Measurements from ENCODE around the gene CFAP47. TPM values are rescaled to one million over a fixed set of nuclear protein-coding genes. Genes with fewer than 3 reads are reported as not detected.
"Not testable (repeated sequence)": the region's sequence is repeated elsewhere in the genome, so short reads cannot be mapped to it uniquely, and the experiment has no call there.

The CFAP47 gene
- total RNA-seq (2014; rRNA removed; shearing (Covaris generic)): 0.06 and 0.17 TPM in 2 replicates

DNA sequence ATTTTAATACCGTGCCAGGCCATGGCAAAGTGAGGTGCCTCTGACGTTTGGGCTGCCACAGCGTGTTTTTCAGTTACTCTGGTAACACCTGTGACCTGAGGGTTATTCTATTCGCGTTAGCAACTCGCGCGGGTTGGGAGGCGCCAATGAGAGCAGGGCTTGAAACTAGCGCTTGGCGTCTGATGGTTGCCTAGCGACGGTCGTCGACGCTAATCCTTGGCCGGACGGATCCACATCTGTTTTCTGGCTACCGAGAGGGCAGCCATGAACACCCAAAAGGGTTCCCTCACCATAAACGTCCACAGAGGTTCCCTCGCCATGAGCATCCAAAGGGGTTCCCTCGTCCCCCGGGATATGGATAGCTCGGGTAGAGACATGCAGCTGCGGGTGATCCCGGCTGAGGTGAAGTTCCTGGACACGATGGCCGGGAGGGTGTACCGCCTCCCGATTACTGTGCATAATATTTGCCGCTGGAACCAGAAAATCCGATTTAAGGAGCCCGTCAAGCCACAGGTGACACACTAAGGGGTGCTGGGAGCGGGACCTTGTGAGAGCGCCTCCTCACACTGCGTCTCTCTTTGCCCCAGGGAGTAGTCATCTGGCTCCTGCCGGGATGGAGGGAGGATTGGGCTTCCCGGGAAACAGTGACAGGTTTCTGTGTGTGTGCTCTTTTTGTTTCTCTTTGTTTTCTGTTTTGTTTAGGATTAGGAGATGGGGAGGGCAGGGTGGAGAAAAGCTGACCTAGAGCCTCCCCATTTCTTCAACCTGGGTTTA lies at the start of gene CFAP47:
CFAP47 (plus strand) TSS at position 199 of the 774 bp plus-strand sequence; CDS start at position 265, 66 bp downstream.
- peak; percentile 1 for DNase-seq (ENCODE audit: low read depth)

DNA sequence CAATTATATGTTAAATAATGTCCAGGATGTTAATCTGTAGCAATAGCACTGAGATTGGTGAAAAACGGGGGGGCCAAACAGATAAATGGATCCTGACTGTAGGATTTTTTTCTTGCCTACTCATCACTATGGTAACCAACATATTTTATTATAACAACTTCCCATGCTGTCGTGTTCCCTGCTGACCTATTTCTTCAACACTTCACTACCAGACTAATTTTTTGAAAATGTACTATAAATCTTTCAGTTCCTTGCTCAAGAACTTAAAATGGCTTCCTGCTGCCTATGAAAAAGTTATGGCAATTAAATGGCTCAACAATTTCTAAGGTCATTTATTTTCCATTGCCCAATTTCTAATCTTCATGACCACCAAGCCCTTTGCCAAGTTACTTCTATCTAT lies 38.9 kb upstream of the CFAP47 start:
- DNase-seq (ENCODE audit: low read depth): no peak

- DNase-seq (ENCODE audit: low read depth): no peak
These were observed 33.4 kb upstream of the CFAP47 start for GRCh38 chrX:35886135-35886534.

DNA sequence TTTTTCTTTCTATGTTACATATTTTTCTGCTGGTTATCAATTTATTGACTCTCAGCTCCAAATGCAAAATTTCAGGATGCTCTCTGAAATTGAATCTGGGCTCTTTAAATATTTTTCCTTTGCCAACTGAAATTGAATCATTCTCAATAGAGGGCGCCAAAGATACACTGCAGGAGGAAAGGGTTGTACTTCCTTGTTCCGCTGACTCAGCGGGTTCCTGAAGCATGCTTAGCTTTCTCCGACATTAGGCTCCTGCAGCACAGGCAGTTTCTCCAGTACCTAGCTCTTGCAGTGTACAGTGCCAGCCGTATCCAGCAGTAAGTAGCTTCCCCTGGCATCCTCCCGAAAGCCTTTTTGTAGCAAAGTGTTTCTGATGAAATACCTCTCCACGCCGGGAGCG lies 28.8 kb upstream of the CFAP47 start:
- peak; percentile 60 for DNase-seq (ENCODE audit: low read depth)

- not testable (repeated sequence) for DNase-seq (ENCODE audit: low read depth)
These were observed 67.3 kb downstream of the CFAP47 start for GRCh38 chrX:35986816-35987215.

- DNase-seq (ENCODE audit: low read depth): no peak
These were observed 87.7 kb downstream of the CFAP47 start for GRCh38 chrX:36007207-36007606.

- no peak for DNase-seq (ENCODE audit: low read depth)
These were observed 99.6 kb downstream of the CFAP47 start for GRCh38 chrX:36019125-36019524.

DNA sequence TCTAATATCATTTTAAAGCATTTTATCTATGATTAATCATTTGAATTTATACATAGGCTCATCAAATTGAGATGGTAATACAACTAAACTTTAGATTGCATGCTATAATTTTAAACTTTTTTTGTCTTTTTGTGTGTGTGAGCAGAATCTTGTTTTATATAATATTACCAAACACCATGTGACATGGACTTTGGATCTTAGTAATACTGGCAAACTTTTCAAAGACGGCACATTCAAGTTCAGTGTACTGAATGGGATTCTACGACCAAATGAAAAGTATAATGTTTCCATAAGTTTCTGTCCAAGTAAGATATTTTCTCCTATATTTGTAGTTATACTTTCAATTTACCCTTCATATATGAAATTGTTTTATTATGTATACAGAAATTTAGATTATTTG lies 116.0 kb downstream of the CFAP47 start:
- DNase-seq (ENCODE audit: low read depth): no peak

GRCh38 chrX:36062778-36063177 lies 143.2 kb downstream of the CFAP47 start:
- no peak for DNase-seq (ENCODE audit: low read depth)

- no peak for DNase-seq (ENCODE audit: low read depth)
These were observed 151.5 kb downstream of the CFAP47 start for GRCh38 chrX:36071061-36071460.

- DNase-seq (ENCODE audit: low read depth): not testable (repeated sequence)
These were observed 155.5 kb downstream of the CFAP47 start for GRCh38 chrX:36075009-36075408.

- no peak for DNase-seq (ENCODE audit: low read depth)
These were observed 163.7 kb downstream of the CFAP47 start for GRCh38 chrX:36083256-36083655.

DNA sequence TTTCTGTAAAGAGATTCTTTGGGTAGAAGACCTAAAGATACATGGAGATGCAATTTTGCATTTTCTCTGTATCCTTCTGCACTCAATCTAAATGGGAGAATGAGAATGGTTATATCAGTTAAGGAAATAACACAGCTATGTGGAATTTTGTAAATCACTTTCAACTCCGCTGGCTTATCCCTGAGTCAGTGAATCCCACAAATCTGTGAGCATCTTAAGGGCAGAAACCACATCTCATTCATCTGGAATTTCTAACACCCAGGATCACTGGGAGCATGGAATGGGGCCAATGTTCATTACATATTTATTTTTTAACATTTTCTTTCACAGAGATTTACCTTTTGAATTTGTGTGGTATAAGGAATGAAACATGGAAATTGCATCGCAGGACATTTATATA lies 167.8 kb downstream of the CFAP47 start:
- no peak for DNase-seq (ENCODE audit: low read depth)

- DNase-seq (ENCODE audit: low read depth): not testable (repeated sequence)
These were observed 169.4 kb downstream of the CFAP47 start for GRCh38 chrX:36088939-36089338.

- no peak for DNase-seq (ENCODE audit: low read depth)
These were observed 182.9 kb downstream of the CFAP47 start for GRCh38 chrX:36102425-36102824.

- no peak for DNase-seq (ENCODE audit: low read depth)
These were observed 196.7 kb downstream of the CFAP47 start for GRCh38 chrX:36116222-36116621.

DNA sequence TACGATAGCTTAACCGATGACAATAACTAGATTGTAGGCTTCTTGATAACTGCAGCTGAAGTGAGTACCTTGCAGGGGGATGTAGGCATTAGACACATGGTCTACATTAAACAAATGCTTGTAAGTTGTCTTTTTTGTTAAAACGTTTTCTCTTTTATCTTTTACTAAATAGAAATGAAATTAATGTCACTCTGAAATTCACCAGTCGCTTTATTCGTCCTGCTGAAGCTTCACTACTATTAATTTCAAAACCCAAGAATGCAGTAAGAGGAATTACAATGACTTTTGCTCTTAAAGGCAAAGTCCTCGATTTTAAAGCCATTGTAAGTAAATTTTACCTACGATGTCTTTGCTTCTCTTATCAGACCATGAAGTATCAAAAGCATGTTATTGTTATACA lies 239.7 kb downstream of the CFAP47 start:
- DNase-seq (ENCODE audit: low read depth): no peak

DNA sequence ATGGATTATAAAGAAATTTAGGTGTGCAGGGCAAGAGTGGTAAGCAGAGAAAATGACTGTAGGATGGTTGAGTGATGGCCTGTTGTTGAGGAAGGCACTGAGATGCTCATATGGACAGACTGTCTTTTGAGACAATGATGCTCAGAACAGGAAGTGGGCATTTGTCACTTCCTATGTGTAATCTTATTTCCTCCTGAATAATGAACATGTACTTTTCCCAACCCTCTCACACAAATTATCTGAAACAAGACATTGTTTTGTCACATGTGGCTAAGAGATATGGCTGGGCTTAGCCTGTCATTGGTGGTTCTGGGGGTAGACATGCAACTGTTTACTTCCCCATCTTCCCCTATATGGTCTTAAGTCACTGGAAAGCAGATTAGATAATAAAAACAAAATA lies 240.5 kb downstream of the CFAP47 start:
- DNase-seq (ENCODE audit: low read depth): no peak

- no peak for DNase-seq (ENCODE audit: low read depth)
These were observed 279.0 kb downstream of the CFAP47 start for GRCh38 chrX:36198575-36198974.

DNA sequence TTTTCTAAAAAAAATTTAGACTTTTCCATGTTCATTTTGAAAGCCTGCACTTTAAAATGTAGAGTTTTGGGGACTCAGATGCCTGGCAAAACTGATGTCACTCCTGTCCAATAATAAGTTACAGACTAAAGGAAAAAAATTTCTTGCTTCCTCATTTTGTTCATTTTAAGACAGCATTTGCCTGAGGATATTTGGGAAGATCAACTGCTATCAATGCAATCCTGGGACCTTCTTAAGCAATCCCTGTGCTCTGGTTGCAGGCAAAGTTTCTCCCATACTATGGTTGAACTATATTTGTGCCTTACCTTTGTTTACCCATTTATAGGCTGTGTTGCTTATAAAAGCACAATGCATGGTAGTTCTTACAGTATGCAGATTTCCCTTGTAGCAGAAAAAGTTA lies 280.4 kb downstream of the CFAP47 start:
- no peak for DNase-seq (ENCODE audit: low read depth)

- no peak for DNase-seq (ENCODE audit: low read depth)
These were observed 295.4 kb downstream of the CFAP47 start for GRCh38 chrX:36214924-36215323.

- no peak for DNase-seq (ENCODE audit: low read depth)
These were observed 299.3 kb downstream of the CFAP47 start for GRCh38 chrX:36218801-36219200.

- not testable (repeated sequence) for DNase-seq (ENCODE audit: low read depth)
These were observed 315.4 kb downstream of the CFAP47 start for GRCh38 chrX:36234840-36235528.

Measured in Daoy (cell line).